HG03457 (cell line): ENCODE results near the gene LRMDA.

Source experiments
- ATAC-seq: cut with Tn5 transposase; IDR thresholded peaks from one replicate; pipeline ENCODE4 v1.9.1; 2021; ENCODE audit warnings: moderate number of reproducible peaks; ENCODE audit not compliant: unreplicated experiment

The LRMDA gene

GRCh38 chr10:76252733-76253132, 821.3 kb downstream of the LRMDA start:
- no peak for ATAC-seq

DNA sequence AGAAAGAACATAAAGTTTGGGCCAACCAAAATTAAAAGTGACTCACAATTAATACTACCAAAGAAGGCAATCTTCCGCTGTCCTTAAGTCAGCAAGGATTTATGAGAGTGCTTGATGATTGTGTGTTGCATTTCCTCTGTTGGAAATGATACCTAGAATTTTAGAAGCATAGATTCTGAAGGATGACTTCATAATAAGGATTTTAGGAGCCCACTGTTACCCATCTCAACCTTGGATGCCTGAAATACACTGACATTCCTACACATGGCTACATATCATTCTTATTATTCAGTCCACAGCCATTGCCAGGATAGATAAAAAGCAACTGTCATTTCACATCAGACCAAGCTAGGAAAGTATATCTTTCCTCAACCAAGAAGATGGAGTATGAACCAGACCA, 823.8 kb downstream of the LRMDA start:
- ATAC-seq = no peak

GRCh38 chr10:76257816-76258215, 826.4 kb downstream of the LRMDA start:
- ATAC-seq = no peak

DNA sequence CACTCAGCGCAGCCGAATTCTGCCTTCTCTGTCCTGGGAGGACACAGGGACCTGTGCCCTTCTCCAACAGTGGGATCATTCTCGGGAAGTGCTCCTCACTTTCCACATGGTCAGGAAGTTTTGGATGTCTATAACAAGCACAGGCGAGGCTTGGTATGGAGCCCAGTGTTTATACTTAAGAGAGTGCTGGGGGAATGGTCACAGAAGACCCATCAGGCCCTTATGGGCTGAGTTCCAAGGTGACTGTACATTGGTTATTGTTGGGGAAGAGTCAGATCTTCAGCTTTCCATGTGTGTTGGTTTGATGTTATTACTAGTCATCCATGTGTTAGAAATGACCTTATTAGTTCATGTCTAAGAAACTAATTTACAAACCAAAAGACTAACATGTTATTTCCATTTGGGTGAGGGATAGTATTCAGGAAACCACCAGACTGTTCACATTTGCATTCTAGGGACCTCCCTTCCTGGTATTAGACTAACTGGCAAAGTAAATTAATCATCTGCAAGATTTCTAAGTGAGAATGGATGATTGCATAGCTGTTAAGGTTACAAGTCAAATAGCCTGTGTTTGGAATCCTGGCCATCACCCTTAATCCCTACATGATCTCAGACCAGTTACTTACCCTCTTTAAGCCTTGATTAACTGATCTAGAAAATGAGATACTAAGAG, 834.2 kb downstream of the LRMDA start:
- no peak for ATAC-seq

GRCh38 chr10:76268530-76268929, 837.1 kb downstream of the LRMDA start:
- ATAC-seq = no peak

DNA sequence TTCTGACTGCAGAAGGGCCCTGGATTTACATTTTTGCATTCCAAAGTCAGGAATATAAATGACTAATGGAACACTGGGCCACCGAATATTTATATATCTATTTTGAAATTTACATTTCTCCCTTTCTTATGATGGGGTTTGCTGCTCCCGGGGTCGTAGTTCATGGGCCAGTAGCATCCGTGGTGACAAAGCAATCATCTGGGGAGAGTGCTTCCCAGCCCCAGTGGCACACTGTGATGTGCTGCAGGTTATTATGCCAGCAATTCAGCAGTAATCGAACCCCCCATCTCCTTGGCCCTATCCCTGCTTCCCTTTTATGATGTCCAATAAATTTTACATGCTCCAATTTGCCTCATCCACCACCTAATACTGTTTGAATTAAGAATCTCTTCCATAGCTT, 837.5 kb downstream of the LRMDA start:
- no peak for ATAC-seq

- no peak for ATAC-seq
These were observed 839.0 kb downstream of the LRMDA start for GRCh38 chr10:76270464-76270863.

GRCh38 chr10:76274933-76275332, 843.5 kb downstream of the LRMDA start:
- ATAC-seq = no peak

- no peak for ATAC-seq
These were observed 847.5 kb downstream of the LRMDA start for GRCh38 chr10:76278811-76279460.

- ATAC-seq = no peak
These were observed 850.2 kb downstream of the LRMDA start for GRCh38 chr10:76281659-76282058.

- ATAC-seq = no peak
These were observed 850.9 kb downstream of the LRMDA start for GRCh38 chr10:76282061-76283025.

DNA sequence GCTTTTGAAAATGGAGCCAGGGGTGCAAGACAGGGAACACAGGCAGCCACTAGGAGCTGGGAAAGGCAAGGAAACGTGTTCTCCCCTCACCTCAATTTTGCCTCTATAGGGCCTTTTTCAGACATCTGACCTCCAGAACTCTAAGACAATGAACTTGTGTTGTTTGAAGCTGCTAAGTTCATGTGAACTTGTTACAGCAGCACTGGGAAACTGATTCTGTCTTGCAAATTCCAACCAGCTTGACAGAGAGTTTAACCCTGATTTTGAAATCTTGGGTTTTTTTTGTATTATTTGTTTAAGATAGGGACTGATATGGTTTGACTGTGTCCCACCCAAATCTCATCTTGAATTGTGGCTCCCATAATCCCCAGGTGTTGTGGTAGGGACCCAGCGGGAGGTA, 852.9 kb downstream of the LRMDA start:
- ATAC-seq = no peak

DNA sequence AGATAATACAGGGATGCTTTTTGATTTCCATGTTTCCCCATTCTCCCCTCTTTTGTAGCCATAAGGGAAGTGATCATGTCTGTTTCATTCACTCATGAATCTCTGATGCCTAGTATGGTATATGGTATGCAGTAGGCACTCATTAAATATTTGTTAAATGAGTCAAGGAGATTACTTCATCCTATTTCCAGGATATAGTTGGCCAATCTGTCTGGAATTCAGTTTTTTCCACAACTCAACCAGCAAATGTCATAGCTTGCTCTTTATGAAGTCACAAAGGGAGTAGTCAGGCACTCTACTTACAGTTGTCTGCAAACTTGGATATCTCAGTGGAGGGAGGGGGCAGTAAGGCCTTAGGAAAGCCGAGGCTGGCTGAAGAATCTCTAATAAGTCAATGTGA, 853.6 kb downstream of the LRMDA start:
- no peak for ATAC-seq

DNA sequence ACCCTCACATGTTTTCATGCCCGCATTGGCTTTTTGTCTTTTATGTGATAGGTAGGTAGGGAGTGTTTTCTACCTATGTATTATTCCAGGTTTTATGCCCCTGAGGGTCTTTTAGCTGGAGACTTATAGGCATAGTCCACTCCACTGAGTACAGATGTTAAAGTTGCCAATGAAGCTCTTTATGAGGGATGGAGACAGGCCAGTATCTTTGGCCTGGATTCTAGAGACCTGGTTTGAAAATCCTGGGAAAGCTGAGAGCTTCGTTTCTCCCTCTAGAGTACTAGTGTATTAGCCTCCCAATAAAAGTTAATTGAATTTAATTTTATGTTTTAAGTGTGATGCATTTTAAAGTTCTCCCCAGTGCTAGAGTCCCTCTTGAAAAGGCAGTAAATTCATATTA, 854.1 kb downstream of the LRMDA start:
- ATAC-seq = no peak

DNA sequence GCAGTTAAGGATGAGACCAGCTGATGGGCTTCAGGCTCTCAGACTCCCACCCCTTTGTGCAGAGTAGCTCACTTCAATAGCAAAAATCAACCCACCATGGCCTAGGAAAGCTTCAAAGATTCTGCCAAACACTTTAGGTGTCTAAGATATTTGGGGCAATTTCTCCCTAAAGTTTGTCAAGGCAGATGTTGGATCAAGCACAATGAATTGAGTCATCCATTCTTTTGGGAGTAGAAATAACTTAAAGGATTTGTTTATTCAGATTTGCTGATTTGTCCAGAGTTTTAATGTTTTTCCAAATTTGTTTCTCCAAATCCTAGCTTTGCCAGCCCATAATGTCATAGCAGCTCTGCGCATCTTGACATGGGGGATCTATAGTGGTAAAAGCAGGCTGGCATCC, 855.1 kb downstream of the LRMDA start:
- ATAC-seq = no peak

DNA sequence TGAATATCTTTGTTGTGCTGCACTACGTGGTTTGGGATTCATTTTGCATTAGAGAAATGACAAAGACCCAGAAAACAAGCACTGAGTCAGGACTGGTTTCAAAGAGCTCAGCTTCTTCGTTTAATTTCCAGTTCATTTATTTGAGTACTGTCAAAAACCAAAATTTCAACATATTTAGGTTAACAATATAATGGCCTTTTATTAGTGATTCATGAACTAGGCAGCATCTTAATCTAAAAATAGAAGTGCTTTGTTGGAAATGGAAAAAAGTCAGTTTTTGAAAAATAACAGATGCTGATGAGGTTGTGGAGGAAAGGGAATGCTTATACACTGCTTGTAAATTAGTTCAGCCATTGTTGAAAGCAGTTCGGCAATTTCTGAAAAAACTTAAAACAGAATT, 856.4 kb downstream of the LRMDA start:
- no peak for ATAC-seq

DNA sequence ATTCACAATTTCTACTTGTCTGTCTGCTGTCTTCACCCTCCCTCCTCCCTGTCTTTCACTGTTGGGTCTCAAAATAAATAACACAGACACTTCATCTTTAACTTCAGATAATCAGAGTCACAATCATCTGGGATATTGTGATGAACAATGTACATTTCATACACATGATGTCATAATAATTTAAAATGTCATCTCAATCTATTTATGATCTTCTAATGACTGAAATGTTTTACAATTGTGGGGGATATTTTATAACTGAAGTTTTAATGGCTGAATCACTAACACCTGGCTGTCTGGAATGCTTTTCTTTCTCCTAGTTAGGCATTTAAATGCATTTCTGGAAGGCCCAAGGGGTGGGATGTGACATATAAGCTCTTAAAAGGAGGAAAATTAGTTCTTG, 859.8 kb downstream of the LRMDA start:
- no peak for ATAC-seq

GRCh38 chr10:76291885-76292284, 860.5 kb downstream of the LRMDA start:
- no peak for ATAC-seq

GRCh38 chr10:76296957-76297356, 865.5 kb downstream of the LRMDA start:
- no peak for ATAC-seq

DNA sequence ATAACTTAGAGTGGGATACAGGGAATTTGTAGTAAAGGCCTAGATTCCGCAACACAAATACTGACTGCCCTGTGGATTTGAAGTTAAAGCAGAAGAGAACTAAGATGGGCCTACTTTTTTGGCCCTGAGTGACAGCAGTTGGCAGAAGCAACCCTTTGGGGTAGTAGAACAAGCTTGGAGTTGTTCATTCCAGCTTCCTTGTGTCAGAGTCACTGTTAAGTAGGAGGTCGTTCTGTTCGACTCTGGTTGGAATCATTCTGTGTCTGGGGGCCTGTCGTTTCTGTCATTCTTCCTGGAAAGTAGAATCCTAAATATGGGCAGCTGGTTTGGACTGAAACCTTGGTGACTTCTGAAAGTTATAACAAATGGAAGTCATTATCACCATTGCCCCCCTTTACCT, 865.9 kb downstream of the LRMDA start:
- ATAC-seq = no peak

DNA sequence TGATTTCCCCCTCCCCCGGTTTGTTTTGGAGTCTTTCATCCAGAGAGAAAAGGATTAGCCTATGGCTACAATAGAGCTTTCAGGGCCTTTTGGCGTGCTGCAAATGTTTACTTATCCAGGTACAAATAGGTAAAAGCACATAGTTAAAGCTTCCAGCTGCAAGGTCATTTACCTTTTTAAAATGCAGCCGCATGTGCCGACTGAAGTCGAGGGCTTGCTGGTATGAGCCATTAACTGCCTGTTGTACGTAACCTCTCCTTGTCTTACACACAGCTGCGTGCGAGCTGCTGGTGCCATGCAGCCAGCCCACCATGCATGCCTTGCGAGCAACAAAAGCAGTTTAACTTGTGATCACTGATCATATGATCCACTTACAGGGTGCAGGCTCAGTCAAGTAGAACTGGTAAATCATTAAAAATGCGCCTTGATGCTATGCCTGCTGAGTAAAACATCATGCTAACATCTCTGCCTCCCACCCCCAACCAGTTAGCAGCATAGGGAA, 866.4 kb downstream of the LRMDA start:
- no peak for ATAC-seq

DNA sequence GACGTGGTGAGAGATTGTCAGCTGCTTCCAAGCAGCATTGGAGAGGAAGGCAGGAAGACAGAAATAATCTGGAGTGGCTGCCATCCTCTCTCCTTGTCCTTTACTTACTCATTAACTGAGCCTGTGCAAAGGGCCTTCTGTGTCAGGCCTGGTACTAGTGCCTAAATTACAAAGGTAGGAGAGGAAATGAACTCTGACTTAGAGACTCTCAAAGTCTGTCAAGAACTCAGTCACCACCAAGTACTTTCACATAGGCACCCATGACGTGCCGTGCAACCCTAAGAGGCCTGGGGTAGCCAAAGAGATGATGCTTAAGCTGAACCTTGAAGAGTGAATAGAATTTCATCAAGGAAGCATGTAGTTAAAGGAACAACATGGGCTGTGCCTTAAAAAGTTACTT, 866.9 kb downstream of the LRMDA start:
- ATAC-seq = no peak
